GM12892 (cell line): ENCODE data around the gene BABAM2.
A peak's percentile ranks its signal among the peaks of the same experiment; 100 is the strongest.

Experiments
- DNase-seq: peaks from one replicate; pipeline ENCODE4 v3.0.0; 2011; ENCODE audit not compliant: insufficient read length
- FAIRE-seq: peaks from 2 replicates; lab custom pipeline; 2011; peaks lifted over from hg19 to GRCh38; lab: Jason Lieb, UNC
- POLR2A ChIP-seq: IDR thresholded peaks from 2 replicates; pipeline ENCODE4 v1.6.1; 2011; ENCODE audit warnings: low read depth, low read length, control low read depth
- POLR2AphosphoS5 ChIP-seq: IDR thresholded peaks from 2 replicates; pipeline ENCODE4 v1.6.1; 2011; ENCODE audit warnings: low read depth, low read length, control low read depth
- TAF1 ChIP-seq: IDR thresholded peaks from 2 replicates; pipeline ENCODE4 v1.6.1; 2011; ENCODE audit warnings: low read depth, mild to moderate bottlenecking, control low read depth, low read length, borderline replicate concordance

Gene BABAM2

GRCh38 chr2:28032816-28033215 is 142.3 kb downstream of the BABAM2 start:
- FAIRE-seq: no peak
- DNase-seq: no peak
- no peak for TF ChIP-seq POLR2AphosphoS5
- no peak for TF ChIP-seq POLR2A
- no peak for TF ChIP-seq TAF1

- TF ChIP-seq POLR2AphosphoS5 (no peak), TAF1 (no peak), POLR2A (no peak)
- FAIRE-seq: no peak
- no peak for DNase-seq
Measured at GRCh38 chr2:28034696-28035095, 144.2 kb downstream of the BABAM2 start.

- no peak for DNase-seq
- FAIRE-seq: no peak
- TF ChIP-seq POLR2A: no peak
- TF ChIP-seq TAF1: no peak
- TF ChIP-seq POLR2AphosphoS5: no peak
Measured at GRCh38 chr2:28035163-28035690, 144.7 kb downstream of the BABAM2 start.

- TF ChIP-seq POLR2A (no peak), POLR2AphosphoS5 (no peak), TAF1 (no peak)
Measured at GRCh38 chr2:28035816-28036215, 145.3 kb downstream of the BABAM2 start.

GRCh38 chr2:28036307-28036706 is 145.8 kb downstream of the BABAM2 start:
- no peak for TF ChIP-seq POLR2AphosphoS5
- TF ChIP-seq TAF1: no peak
- TF ChIP-seq POLR2A: no peak
- DNase-seq (no peak), FAIRE-seq (no peak)

More at GRCh38 chr2:28035816-28036215, 145.3 kb downstream of the BABAM2 start:
- FAIRE-seq (no peak), DNase-seq (no peak)

- no peak for FAIRE-seq
Measured at GRCh38 chr2:28038722-28039121, 148.2 kb downstream of the BABAM2 start.

GRCh38 chr2:28045676-28046351 is 155.3 kb downstream of the BABAM2 start:
- TF ChIP-seq POLR2AphosphoS5: no peak
- FAIRE-seq: no peak
- no peak for DNase-seq

More at GRCh38 chr2:28038722-28039121, 148.2 kb downstream of the BABAM2 start:
- no peak for DNase-seq
- TF ChIP-seq POLR2A (no peak), TAF1 (no peak), POLR2AphosphoS5 (no peak)

- DNase-seq (no peak), FAIRE-seq (no peak)
- TF ChIP-seq POLR2AphosphoS5: no peak
- no peak for TF ChIP-seq POLR2A
Measured at GRCh38 chr2:28046921-28047320, 156.4 kb downstream of the BABAM2 start.

- FAIRE-seq (peak; percentile 48), DNase-seq (no peak)
- TF ChIP-seq POLR2AphosphoS5 (no peak), POLR2A (no peak), TAF1 (no peak)
Measured at GRCh38 chr2:28047681-28048080, 157.2 kb downstream of the BABAM2 start.

GRCh38 chr2:28048341-28048740 is 157.8 kb downstream of the BABAM2 start:
- TF ChIP-seq POLR2AphosphoS5: no peak
- no peak for TF ChIP-seq POLR2A
- no peak for TF ChIP-seq TAF1
- no peak for DNase-seq
- FAIRE-seq: no peak

GRCh38 chr2:28049416-28049815 is 158.9 kb downstream of the BABAM2 start:
- TF ChIP-seq POLR2A: no peak
- no peak for TF ChIP-seq POLR2AphosphoS5
- no peak for TF ChIP-seq TAF1
- DNase-seq: no peak
- FAIRE-seq: no peak

GRCh38 chr2:28049899-28050298 is 159.4 kb downstream of the BABAM2 start:
- DNase-seq (no peak), FAIRE-seq (no peak)
- TF ChIP-seq TAF1: no peak
- no peak for TF ChIP-seq POLR2AphosphoS5
- TF ChIP-seq POLR2A: no peak

GRCh38 chr2:28052691-28053090 is 162.2 kb downstream of the BABAM2 start:
- no peak for TF ChIP-seq POLR2A
- TF ChIP-seq TAF1: no peak
- no peak for TF ChIP-seq POLR2AphosphoS5
- FAIRE-seq: no peak
- no peak for DNase-seq
